Endothelial cell of umbilical vein (primary cell): Measurements from ENCODE around the gene ZFYVE26. TPM values are rescaled to one million over a fixed set of nuclear protein-coding genes. Genes with fewer than 3 reads are reported as not detected.

Experiments
- BruUV-seq: library from RNA; stranded (reverse); fragments of 400-500 nt; replicated peaks from 2 replicates; lab custom pipeline; 2021; lab: Mats Ljungman, UMichigan
- CTCF ChIA-PET: fragments of 300-600, 350-600 bp; sonication (Branson Sonifier 250); formaldehyde crosslinking; loops from one replicate; lab custom pipeline; 2021; ENCODE audit warnings: antibody characterized with exemption, inconsistent platforms; lab: Charles Lee
- POLR2A ChIA-PET: fragments of 300-600, 350-600 bp; sonication (Branson Sonifier 250); formaldehyde crosslinking; loops from one replicate; lab custom pipeline; 2021; ENCODE audit warnings: antibody characterized with exemption, inconsistent platforms; lab: Charles Lee
- DNase-seq: peaks from one replicate; pipeline ENCODE4 v3.0.0-alpha.2; 2011; ENCODE audit warnings: low read depth, low spot score
- FAIRE-seq: peaks from 2 replicates; lab custom pipeline; 2011; peaks lifted over from hg19 to GRCh38; lab: Jason Lieb, UNC
- H2AFZ ChIP-seq: 2 replicates; pipeline ENCODE4 v1.6.0; 2012; ENCODE audit warnings: low read depth, low read length, control low read depth, inconsistent platforms
- H3K27ac ChIP-seq: 2 replicates; pipeline ENCODE4 v1.5.1; 2011; ENCODE audit warnings: low read depth, mild to moderate bottlenecking, control low read depth, low read length, moderate library complexity; ENCODE audit not compliant: insufficient read depth
- H3K27me3 ChIP-seq, 2 experiments: 2 replicates each; pipeline versions ENCODE4 v1.6.0 to v1.6.1; 2011; ENCODE audit warnings: low read length in 2 of 2, mixed read lengths in 1 of 2; ENCODE audit not compliant: control insufficient read depth in 2 of 2, insufficient read depth in 2 of 2
- H3K36me3 ChIP-seq, 2 experiments: 2 replicates in 1 of 2; 3 replicates in 1 of 2; pipeline ENCODE4 v1.5.1; 2011; ENCODE audit warnings: low read length in 2 of 2, mild to moderate bottlenecking in 1 of 2, moderate library complexity in 1 of 2; ENCODE audit not compliant: control insufficient read depth in 2 of 2, insufficient read depth in 2 of 2; ENCODE audit errors: extremely low read depth in 1 of 2
- H3K4me1 ChIP-seq: 3 replicates; pipeline ENCODE4 v1.5.1; 2011; ENCODE audit warnings: mild to moderate bottlenecking, low read length; ENCODE audit not compliant: control insufficient read depth, insufficient read depth; ENCODE audit errors: extremely low read depth
- H3K4me2 ChIP-seq: 2 replicates; pipeline ENCODE4 v1.6.1; 2011; ENCODE audit warnings: low read length, control low read depth, mixed read lengths; ENCODE audit not compliant: insufficient read depth
- H3K4me3 ChIP-seq, 3 experiments: fragments of 200-600 bp in 1 of 3; sonication (generic), shearing (Covaris generic) in 1 of 3; replicated peaks in 1 of 3; 2 replicates each; pipeline ENCODE4 v1.5.1; 2011 to 2016; ENCODE audit warnings: control low read depth in 3 of 3, low read length in 3 of 3, mild to moderate bottlenecking in 2 of 3, inconsistent platforms in 1 of 3, low read depth in 1 of 3, moderate library complexity in 1 of 3; ENCODE audit not compliant: insufficient read depth in 1 of 3
- H3K79me2 ChIP-seq: 2 replicates; pipeline ENCODE4 v1.6.0; 2012; ENCODE audit warnings: low read length, inconsistent platforms; ENCODE audit not compliant: control insufficient read depth, insufficient read depth
- H3K9ac ChIP-seq: replicated peaks from 2 replicates; pipeline ENCODE3; 2011; ENCODE audit warnings: low read length, control low read depth; ENCODE audit not compliant: insufficient read depth; ENCODE audit errors: extremely low read depth
- H3K9me1 ChIP-seq: replicated peaks from 3 replicates; pipeline ENCODE4 v1.6.0; 2011; ENCODE audit warnings: mild to moderate bottlenecking, low read length; ENCODE audit not compliant: control insufficient read depth, insufficient read depth; ENCODE audit errors: extremely low read depth
- H3K9me3 ChIP-seq: replicated peaks from 2 replicates; pipeline ENCODE4 v1.5.1; 2012; ENCODE audit warnings: low read length, inconsistent platforms; ENCODE audit not compliant: control insufficient read depth, insufficient read depth
- H4K20me1 ChIP-seq: replicated peaks from 2 replicates; pipeline ENCODE3; 2011; ENCODE audit warnings: mild to moderate bottlenecking, low read length; ENCODE audit not compliant: control insufficient read depth, insufficient read depth; ENCODE audit errors: extremely low read depth
- EZH2 ChIP-seq: IDR thresholded peaks from 2 replicates; pipeline ENCODE4 v1.6.1; 2012; ENCODE audit warnings: borderline replicate concordance, low read depth, mild to moderate bottlenecking, moderate library complexity, low read length, inconsistent platforms; ENCODE audit not compliant: severe bottlenecking
- FOS ChIP-seq: IDR thresholded peaks from 2 replicates; pipeline ENCODE4 v1.6.1; 2011; ENCODE audit warnings: mild to moderate bottlenecking, low read length, moderate library complexity, borderline replicate concordance; ENCODE audit not compliant: insufficient read depth
- GATA2 ChIP-seq: IDR thresholded peaks from 2 replicates; pipeline ENCODE4 v1.7.0; 2011; ENCODE audit warnings: low read depth, mild to moderate bottlenecking, moderate library complexity, mixed read lengths, low read length; ENCODE audit not compliant: insufficient read length, insufficient read depth
- JUN ChIP-seq: IDR thresholded peaks from 2 replicates; pipeline ENCODE4 v1.6.1; 2011; ENCODE audit warnings: borderline replicate concordance, low read depth; ENCODE audit not compliant: insufficient read length, insufficient read depth
- dilution Hi-C: fragments of 300-500 bp; cut with MboI; formaldehyde crosslinking; loops from one replicate; pipeline ENCODE4 v1.15.0; 2019; ENCODE audit warnings: low sequenced_read_pairs; ENCODE audit not compliant: extremely low pct_ligation_motif_present
- intact Hi-C: fragments of 100-400 bp; cut with micrococcal nuclease; formaldehyde crosslinking; loops from one replicate; pipeline ENCODE4 v1.10.0; 2022
- polyA plus RNA-seq, 4 experiments: library from polyadenylated mRNA; depleted of rRNA in 3 of 4; stranded (reverse) in 3 of 4; unstranded in 1 of 4; fragments of >200 nt; gene quantifications; 2 replicates each; pipeline versions ENCODE4 v1.2.1 to v1.2.3, GENCODE V29; 2011 to 2012; ENCODE audit warnings: missing spikeins in 1 of 4
- total RNA-seq: library from RNA; stranded (reverse); gene quantifications from 2 replicates; pipeline ENCODE4 v1.2.3, GENCODE V29; 2021

The ZFYVE26 gene
- total and polyA plus RNA-seq, 2 donors (not counting 3 experiments of a cell fraction or from before 2014, with no cell fraction given) = 15.3 to 26.3 TPM

- Histone ChIP-seq H3K79me2 (no peaks in the 10 kb centered on the region), H3K9me1 (no peaks in the 10 kb centered on the region), H3K27ac (no peak overlapping the region), H3K36me3 (no peaks in the 10 kb centered on the region), H3K9ac (no peak overlapping the region), H3K4me3 (no peak overlapping the region), H3K4me1 (peaks cover 10% of the 10 kb centered on the region), H4K20me1 (no peaks in the 10 kb centered on the region), H3K4me2 (no peak overlapping the region), H3K9me3 (no peaks in the 10 kb centered on the region), H3K27me3 (no peaks in the 10 kb centered on the region), H2AFZ (no peak overlapping the region)
- no peak for DNase-seq
- ChIA-PET CTCF (interaction anchor here (1.1 kb wide), 1 partner anchor 26 kb away, joined by 3 read pairs; no protein-coding TSS in a partner anchor), POLR2A (no interaction called here)
- TF ChIP-seq FOS = no peak
- TF ChIP-seq EZH2 = no peak
- no peak for TF ChIP-seq GATA2
- FAIRE-seq = no peak
- intact Hi-C loops = no loop called here
- dilution Hi-C loops = no loop called here
- no TSS peak for BruUV-seq
Observed at GRCh38 chr14:67863223-67863622, 46.8 kb upstream of the ZFYVE26 start.

- ChIA-PET CTCF (no interaction called here), POLR2A (no interaction called here)
- H4K20me1 ChIP-seq = no peaks in the 10 kb centered on the region
- no TSS peak for BruUV-seq
- H2AFZ ChIP-seq = peak overlapping the region; percentile 11
- H3K4me1 ChIP-seq = peaks cover 10% of the 10 kb centered on the region
- FAIRE-seq (peak; percentile 80), DNase-seq (peak; percentile 68)
- TF ChIP-seq GATA2 (no peak), JUN (peak; percentile 52)
- H3K27me3 ChIP-seq = no peaks in the 10 kb centered on the region
- H3K9ac ChIP-seq = no peak overlapping the region
- peak overlapping the region; percentile 35 for H3K27ac ChIP-seq
- no peaks in the 10 kb centered on the region for H3K9me3 ChIP-seq
- H3K4me3 ChIP-seq = no peak overlapping the region
- H3K79me2 ChIP-seq = no peaks in the 10 kb centered on the region
- dilution Hi-C loops (no loop called here), intact Hi-C loops (no loop called here)
- no peaks in the 10 kb centered on the region for H3K36me3 ChIP-seq
- no peaks in the 10 kb centered on the region for H3K9me1 ChIP-seq
- H3K4me2 ChIP-seq = peak overlapping the region; percentile 42
Observed at GRCh38 chr14:67859169-67859749, 42.9 kb upstream of the ZFYVE26 start.
